MM.1S (cell line): ENCODE data around the gene ZC2HC1B.

ENCODE experiments used
- CTCF ChIP-seq: fragments of 300-600 bp; sonication (generic); IDR thresholded peaks from 2 replicates; pipeline ENCODE4 v1.5.1; 2016; ENCODE audit warnings: antibody characterized with exemption, low read length, mixed read lengths
- EZH2phosphoT487 ChIP-seq: fragments of 300-600 bp; sonication (generic); IDR thresholded peaks from 2 replicates; pipeline ENCODE4 v1.6.1; 2018; ENCODE audit warnings: antibody characterized with exemption, low read length

GRCh38 chr6:143863771-143864170 lies 503 bp upstream of the ZC2HC1B start:
- TF ChIP-seq CTCF (no peak), EZH2phosphoT487 (no peak)
